NCI-H2196 treated with DMSO at 0.1 percent for 48 hours (cell line): ENCODE results near the gene EFHD2.
"Not testable (repeated sequence)": the region's sequence is repeated elsewhere in the genome, so short reads cannot be mapped to it uniquely, and the experiment has no call there.

Experiments
- DNase-seq: peaks from one replicate; lab custom pipeline; 2025; ENCODE audit not compliant: unreplicated experiment; lab: John Stamatoyannopoulos, UW

Gene EFHD2

DNA sequence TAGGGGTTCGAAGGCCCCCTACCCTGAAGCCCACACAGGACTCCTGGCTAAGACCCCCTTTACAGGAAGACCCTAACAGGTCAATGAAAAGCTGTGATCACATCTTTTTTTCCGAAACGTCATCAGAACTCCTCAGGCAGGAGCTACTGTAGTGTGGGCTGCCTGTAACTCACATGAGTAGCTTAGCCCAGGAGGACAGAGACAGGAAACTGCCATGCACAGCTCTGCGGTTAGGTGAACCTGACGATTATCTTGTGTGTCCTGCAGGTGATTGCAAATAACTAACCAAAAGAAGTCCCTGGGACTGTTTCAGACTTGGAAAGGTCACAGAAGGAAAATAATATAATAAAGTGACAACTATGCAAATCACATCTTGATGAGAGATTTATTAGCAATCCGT lies 62.0 kb downstream of the EFHD2 start:
- not testable (repeated sequence) for DNase-seq

DNA sequence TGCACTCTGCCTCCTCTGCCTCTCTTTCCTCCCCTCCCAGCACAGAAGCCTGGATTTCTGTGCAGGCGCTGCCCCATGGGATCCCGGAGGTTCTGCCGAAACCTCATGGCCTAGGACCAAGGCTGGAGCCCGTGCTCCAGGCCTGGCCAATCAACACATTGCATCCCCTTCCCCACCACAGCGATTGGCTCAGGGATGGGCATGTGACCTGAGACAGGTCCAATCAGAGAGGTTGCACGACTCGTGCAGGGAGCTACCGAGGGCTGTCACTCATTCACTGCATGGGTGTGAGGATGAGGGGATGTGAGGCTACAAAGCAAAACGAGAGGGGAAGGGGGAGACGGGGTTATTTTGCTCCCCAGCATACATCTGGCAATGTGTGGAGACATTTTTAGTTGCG lies 62.9 kb downstream of the EFHD2 start:
- no peak for DNase-seq

GRCh38 chr1:15475752-15476314 lies 66.1 kb downstream of the EFHD2 start, which contains the start of gene CELA2B:
TSS of gene CELA2B (plus strand) at chr1:15476104. CDS start at chr1:15476126, 22 bp downstream.
- DNase-seq, result no peak

- no peak for DNase-seq
Observed at GRCh38 chr1:15476927-15477326, 67.2 kb downstream of the EFHD2 start.

DNA sequence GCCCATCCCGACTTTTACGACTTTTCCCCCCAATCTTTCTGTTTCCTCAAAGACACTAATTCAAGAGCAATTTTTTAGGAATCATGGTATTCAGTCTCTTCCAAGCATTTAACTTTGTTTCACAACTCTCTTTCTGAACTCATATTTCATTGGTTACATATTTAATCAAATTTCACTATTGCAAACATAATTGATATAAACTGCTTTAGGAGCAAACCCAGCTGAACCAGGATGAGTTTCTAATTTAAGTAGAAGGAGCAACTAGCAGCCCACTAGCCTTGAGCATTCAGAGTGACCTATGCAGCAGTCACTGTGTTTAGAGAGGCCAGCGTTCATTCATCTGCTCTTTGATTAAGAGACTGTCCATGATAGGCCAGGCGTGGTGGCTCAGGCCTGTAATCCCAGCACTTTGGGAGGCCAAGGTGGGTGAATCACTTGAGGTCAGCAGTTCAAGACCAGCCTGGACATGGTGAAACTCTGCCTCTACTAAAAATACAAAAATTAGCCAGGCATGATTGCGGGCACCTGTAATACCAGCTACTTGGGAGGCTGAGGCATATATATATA lies 68.0 kb downstream of the EFHD2 start:
- no peak for DNase-seq
